Measurements from ENCODE around the gene ARHGEF38.

ARHGEF38 gene

DNA sequence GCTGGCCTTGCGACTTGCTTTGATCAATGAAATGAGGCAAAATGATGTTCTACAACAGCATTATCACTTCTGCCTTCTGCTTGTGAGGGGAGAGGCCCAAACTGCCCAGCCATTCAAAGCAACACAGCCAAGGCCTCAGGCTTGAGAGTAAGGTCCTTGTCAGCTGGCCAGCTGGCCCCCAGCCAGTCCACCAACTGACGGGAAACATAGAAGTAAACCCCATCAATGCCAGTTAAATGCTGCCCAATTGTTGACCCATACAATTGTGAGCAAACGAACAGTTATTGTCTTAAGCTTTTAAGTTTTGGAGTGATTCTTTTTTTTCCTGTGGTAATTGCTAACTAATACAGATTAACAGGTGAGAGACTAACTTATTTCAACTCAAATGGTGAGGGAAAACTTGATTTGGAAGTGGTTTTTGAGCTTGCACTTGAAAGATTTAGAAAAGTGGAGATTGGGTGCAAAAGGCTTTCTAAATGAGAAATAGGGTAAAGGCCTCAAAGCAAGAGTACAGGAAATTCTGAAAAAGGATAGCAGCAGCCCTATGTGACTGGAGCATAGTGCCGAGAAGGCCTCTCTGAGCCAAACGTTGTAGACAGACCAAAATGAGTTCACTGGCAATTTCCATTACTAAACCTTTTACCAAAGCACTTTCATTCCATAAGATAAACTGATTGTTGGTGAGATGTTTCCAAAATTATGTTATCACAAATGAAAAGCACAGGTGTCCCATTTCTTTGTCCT, 66.9 kb downstream of the ARHGEF38 start:
- DNase-seq: peak in 2 of 3 experiments; percentile 32 to 74

DNA sequence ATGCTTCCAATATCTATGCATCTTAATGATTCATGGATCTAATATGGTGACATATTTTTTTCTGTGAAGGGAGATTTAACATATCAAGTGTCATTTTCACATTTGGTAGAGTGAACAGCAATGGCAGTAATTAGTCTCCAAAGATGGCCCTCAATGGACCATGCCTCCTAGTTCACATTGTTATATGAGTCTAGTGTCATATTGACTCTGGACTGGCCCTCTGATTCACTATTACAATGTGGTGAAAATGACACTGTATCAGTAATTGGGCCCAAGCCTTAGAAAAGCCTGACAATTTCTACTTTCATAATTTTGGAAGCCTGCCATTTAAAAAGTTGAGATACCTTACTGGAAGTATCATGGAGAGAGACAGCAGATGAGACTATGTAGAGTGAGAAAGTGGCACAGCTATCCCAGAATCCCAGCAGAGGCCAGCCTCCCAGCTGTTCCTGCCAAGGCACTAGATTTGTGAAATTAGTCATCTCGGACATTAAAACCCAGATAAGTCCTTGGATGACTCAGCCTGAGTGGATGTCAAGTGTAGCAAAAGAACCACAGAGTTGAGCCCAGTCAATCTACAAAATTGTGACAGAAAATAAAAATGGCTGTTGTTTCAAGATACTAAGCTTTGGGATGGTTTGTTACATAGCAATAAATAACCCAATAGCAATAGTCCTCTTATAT, 68.4 kb downstream of the ARHGEF38 start:
- no peak for DNase-seq

DNA sequence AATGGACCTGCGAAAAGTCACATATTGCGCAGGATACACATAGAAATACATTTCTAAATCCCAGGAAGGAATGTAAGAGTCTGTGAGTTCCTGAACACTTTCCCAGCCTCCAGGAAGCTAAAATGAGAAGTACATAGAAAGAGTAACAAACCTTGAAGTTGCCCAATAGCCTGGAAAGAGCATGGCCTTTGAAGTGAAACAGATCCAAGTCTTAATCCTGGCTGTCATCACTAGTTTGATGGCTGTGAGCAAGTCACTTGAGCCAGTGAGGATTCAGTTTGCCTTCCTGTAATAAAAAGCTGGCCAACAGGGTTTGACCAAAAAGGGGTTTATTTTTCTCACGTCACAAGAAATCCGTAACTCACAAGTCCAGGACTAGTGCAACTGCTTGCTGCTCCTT, 69.8 kb downstream of the ARHGEF38 start:
- DNase-seq: no peak

DNA sequence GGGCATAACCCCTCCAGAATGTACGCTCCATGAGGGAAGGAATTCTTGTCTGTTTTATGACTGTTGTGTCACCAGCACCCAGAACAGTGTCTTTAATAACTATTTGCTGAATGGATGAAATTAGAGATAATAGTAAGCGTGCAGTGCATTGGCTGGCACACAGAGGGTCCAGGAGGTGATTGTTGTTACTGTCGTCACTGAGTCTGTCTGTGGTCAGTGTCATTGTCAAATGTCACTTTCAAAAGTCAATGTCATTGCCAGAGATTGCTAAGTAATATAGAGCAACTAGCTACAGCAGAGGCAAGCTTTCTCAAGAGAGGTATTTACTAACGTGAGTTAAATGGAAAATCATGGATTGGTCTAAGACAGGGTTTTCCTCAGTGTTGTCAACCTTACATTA, 70.7 kb downstream of the ARHGEF38 start:
- DNase-seq: no peak

DNA sequence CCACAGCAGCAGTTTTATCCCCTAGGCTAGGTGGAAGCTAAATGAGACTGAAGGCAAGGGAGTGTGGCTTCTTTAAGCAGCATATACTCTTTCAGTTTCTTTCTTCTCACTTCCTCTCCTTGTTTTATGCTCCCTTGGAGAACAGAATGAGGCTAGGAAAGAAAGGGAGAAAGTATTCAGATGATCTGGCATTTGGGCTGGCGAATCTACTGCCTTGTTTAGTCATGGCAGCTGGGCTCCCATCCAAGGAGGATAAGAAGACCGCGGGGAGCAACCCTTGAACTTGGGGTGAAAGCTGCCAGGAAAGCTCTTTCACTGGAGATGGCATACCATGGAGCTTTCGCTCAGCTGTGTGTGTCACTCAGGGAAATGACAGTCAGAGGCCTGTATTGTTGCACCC, 72.1 kb downstream of the ARHGEF38 start:
- no peak for DNase-seq

DNA sequence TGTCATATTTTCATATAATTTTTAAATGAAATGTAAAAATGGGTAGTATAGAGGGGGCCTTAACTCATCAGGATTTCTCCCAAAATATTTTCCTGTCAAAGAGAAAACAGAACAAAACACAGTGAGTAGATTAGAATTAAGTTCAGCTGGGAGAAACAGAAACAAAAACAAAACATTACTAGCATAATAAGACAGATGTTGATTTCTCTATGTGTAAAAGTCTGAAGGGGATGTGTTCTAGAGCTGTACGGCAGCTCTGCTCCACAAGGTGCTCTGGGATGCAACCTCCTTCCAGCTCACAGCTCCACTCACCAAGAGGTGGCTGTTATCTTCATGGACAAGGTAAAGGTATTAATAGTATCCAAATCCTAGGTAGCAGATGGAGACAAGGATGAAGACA, 72.8 kb downstream of the ARHGEF38 start:
- DNase-seq: no peak

DNA sequence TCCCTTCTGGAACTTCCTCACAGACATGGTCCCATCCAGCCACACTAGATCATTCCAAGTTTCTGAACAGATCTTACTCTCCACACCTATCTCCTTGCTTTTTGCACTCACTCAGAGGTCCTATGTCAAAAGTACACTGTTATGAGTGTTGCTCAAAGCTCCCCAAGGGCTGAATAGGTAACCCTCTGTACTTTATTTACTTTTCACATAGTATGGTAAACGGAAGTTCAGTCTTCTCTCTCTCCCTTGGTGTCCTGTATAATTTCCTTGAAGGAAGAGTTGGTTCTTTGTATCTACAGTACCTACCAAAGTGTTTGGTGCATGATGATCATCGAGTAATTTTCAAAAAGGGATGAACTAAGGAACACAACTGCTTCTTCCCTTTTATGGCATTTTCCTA, 74.4 kb downstream of the ARHGEF38 start:
- no peak for DNase-seq

DNA sequence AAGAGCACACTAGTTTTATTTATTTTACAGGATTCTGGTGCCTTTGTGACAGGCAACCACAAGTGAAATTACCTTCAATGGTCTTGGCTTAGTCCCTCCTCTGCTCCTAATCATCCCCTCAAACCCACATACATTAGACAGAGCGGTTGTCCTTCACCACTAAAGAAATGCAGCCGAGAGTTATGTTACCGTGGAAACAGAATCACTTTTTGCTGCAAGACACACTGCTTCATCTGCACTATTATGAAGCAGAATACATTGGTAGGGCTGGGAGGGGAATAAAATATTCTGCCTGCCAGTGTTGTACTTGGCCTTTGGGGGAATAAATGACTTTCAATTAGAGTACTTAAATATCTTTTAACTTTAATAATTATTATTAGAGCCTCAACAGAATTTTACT, 75.2 kb downstream of the ARHGEF38 start:
- peak in 1 of 3 experiments; percentile 3 for DNase-seq

DNA sequence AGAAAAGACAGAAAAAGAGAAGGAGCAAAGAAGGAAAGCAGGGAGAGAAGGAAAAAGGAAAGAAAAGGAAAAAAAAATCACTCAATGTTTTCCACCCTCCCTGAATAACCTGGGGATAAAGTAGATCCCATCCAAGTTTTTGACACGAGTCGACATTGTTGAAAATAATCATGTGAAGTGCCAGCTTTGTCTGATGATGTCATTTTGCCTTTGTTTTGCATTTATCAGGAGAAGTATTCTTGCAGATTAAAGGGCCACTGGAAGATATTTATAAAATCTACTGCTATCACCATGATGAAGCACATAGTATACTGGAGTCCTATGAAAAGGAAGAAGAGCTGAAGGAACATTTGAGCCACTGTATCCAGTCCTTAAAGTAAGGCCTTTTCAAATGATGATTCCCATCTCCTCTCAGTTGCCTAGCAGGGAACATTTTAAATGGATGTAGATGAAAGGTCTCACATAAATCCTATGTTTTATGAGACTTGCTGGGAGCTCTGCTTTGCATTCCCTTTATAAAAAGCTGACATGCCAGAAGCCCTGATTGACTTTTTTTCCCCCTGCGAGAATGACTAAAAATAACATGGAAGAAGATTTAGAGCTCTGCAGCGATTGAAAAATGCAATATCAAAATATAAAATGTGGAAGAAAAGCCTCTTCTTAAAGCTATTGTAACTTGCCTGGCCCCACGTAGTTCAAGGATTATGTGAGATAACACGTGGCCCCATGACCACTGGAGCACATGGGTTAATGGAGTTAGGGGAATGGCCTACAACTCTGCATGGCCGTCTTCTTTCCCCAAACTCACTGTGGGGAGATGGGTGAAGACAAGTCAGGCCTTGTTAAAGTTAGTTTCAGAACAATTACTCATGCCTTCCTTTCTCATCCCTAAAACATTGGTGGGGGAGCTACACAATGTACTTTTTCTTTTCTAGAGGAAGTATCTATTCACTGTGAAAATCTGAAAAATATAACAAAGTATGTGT, 78.5 kb downstream of the ARHGEF38 start:
- DNase-seq: peak in 1 of 3 experiments; percentile 17

DNA sequence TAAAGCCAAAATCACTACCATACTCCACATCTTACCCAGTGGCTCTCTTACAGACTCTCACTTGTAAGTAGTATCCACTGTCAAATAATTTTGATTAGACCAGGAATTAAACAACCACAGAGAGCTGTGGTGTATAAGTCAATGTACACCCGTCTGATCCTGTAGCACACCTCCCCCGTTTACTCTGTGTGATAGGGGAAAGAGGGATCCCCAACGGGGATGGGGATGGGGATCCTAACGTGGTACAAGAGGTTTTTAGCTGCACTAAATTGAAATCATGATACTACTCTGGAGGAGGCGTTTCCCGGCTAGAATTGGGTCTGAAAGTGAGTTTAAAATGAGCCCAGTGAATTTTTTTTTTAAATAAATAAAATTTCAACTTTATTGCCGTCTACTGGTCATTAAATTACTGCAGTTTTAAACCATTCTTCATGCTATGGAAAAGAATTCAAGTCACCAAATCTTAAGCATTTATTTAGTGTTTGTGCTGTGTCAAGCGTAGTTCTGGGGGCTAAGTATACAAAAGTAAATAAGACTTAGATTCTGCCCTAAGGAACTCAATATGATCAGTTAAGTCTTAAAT, 79.5 kb downstream of the ARHGEF38 start:
- DNase-seq: peak in 1 of 3 experiments; percentile 3

DNA sequence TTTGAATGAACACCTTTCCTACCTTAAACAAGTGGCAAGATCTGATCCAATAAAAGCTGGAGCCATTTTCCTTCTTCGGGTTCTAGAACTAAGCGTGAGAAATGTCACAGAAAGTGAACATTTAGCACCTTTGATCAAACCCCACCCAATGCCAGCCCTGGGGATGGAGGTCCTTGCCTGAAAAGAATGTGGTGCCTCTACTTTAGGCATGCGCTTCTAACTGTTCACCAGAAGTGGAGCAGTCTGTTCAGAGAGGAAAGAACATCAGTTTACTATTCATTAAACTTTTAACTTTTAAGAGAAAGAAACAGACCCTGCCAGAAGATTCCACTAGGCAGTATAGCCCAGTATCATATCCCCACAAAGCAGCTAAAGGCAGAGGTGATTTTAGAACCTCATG, 80.2 kb downstream of the ARHGEF38 start:
- no peak for DNase-seq

DNA sequence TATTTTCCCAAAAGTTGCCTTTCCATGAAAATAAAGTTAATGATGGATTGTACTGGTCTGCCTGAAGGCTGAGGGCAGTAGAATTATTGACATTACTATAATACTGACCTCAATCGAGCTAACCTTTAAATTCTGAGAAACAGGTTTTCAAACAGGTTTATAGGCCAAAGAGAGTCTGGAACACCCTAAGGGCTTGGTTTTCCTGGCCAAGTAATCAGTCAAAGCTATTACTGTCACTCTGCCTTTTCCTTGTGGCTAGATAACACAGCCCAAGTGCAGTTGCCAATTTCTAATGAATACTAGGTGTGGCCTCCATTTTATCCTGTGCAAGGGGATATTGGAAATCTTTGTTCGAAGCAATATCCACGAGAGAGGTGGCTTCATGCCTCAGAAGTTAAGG, 80.8 kb downstream of the ARHGEF38 start:
- peak in 1 of 3 experiments; percentile 62 for DNase-seq

DNA sequence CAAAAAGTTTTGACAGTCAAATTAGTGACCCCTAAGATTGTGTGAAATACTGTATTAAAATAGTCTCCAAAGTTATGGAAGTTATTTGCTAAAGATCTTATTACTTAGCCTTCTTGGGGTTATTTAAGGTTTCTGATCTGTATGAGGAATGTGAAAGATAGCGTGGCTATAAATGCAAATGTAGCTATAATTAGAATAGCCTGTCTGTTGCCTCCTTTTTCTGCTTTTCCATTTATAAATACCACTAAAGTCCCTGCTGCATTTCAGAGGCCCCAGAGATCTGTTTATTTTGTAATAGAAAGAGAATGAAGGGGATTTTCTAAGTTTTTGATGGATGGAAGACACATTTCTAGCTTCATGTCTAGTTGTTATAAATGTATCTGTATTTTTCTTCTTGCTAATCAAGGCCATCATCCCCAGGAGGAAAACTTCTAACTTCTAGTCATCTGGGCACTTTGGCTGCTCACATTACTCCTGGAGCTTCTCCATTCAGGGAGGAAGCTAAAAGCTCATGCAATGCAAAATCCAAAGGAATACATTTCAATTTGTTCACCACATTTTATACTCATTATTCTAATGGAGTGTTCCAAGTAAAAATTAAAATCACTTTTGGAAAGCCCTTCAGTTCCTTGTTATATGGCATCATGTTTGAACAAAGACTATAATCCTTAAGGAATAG, 82.1 kb downstream of the ARHGEF38 start:
- DNase-seq: no peak

DNA sequence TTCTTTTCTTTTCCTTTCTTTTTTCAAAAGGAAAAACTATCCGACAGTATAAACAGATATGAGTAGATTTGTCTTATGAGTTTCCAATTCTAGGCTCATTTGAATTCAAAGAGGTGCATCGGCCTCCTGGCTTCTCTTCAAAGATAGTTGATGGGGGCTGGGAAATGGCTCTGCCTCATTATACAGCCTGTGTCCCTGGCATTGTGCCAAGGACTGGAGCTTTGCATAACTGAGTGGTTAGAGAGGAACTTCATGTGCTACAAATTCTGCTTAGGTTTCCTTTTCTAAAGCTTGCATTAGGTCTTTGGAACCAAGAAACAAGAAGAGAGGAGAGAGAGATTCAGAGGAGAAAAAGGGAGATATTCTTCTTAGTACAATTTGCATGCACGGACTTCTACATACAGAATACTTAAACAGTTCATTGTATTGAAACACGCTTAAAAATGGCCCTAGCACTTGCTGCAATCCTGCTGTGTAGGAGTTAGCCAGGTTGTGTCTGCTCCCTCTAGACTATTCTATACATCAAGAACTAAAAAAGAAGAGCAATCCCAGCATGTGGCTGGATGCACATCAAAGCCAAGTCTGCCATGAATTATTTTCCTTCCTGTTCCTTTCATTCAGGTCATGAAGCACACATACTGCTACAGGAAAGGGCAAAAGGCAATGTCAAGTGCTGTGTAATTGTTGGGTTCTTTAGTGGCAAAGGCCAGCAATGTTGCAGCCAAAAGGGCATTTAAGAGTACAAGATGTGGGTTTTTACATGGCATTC, 85.2 kb downstream of the ARHGEF38 start:
- DNase-seq: peak; percentile 29 to 82 (median 78)

DNA sequence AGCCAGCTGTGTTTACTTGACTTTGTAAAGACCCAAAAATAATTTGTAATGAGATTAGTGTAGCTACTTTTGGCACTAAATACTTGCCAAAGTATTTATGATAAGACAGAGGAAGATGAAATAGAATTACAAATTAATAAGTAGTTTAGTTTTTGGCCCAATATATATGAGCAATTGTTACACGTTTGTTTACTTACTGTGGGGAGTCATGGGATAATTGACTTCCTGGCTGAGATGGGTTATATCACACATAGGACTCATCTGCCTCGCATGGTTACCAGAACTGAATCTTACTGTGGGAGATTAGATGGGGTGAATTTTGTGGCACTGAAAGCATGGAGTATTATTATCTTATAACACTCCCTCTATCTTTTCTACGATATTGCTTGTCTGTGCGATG, 89.4 kb downstream of the ARHGEF38 start:
- DNase-seq: peak in 1 of 3 experiments; percentile 32

DNA sequence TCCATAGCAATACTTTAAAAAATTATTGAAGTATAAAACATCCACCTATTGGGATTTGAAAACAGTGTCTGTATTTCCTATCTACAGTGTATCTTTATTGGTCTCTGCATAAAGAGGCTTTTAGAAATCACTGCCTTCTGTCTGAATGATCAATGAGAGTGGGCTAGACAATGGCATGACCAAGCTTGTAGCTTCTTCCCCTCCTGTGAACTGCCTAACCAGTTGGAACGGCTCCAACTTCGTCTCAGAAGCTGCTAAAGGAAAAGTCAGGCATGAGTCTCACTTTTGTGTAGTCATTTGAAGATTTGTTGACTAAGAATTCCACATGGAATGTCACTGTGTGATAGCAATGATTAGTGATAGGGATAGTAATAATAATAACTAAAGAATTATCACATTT, 91.8 kb downstream of the ARHGEF38 start:
- DNase-seq: peak in 1 of 3 experiments; percentile 7

DNA sequence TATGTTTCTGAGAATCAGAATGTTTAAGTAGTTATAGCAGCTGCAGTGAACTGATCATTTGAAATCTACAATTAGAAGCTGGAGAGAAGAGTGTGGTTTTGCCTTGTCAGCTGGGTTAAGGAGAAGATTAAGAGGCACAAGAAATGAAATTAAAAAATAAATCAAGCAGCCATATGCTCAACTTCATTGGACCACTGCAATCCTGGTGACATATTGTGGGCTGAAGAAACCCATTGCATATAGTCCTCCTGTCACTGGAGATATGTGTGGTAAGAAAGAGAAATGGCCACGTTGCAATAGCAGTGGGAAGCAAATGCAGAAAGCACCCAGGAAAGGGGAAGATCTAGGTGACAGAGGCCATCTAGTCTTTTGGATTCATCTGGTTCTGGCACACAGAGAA, 93.0 kb downstream of the ARHGEF38 start:
- no peak for DNase-seq

DNA sequence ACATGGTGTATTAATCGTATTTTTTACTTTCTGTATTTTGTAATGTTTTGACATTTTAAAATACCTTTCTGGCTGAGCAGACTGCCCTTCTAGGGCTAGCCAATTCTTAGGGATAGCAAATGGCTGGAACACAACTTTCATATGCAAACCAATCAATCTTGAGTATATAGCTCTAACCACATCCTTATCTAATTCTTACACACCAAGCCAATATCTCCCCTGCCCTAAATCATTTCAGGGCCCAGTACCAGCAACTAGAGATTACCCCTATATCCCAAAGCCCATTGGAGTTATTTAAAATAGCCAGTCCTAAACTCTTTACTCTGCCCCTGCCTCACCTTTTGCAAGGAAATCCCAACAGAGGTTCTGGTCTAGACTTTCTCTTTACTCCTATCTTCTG, 97.8 kb downstream of the ARHGEF38 start:
- DNase-seq: no peak

DNA sequence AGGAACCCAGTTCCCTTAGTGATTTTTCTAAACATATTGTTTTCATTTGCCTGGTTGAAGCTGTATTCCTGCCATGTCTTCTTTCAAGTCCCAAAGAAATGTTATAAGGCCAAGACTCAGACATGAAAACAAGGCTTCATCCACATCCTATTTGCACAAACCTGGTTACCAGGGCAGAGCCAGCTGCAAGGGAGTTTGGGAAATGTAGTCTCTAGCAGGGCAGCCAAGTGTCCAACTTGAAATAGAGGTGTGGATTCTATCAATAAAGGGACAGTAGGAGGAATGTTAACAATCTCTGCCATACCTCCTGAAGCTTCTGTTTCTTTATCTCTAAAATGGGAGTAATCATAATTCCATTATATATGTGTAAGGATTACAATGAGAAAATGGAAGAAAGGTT, 99.5 kb downstream of the ARHGEF38 start:
- no peak for DNase-seq

DNA sequence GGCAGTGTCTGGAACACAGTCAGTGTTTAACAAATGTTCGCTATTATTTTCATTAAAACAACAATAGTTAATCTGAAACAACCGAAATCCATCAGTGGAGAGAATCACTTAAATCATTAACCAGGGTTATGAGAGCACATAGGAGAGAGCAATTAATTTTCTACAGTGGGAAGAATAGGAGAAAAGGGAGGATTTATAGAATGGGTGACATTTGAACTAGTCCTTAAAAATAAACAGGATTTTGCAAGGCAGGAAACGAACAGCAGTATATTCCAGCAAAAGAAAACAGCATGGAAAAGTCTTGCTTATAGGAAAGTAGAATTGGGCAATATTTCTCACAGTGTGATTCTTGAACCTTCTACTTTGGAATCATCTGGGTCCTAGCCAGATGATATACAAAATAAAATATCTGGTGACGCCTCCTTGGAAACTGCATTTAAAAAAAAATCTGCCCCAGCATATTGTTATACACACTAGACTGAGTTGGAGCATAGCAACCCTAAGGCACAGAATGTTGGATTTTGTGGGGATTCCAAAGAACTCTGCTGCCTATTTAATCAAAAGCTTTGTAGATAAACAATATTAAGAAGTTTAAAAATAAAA, 100.0 kb downstream of the ARHGEF38 start:
- no peak for DNase-seq

DNA sequence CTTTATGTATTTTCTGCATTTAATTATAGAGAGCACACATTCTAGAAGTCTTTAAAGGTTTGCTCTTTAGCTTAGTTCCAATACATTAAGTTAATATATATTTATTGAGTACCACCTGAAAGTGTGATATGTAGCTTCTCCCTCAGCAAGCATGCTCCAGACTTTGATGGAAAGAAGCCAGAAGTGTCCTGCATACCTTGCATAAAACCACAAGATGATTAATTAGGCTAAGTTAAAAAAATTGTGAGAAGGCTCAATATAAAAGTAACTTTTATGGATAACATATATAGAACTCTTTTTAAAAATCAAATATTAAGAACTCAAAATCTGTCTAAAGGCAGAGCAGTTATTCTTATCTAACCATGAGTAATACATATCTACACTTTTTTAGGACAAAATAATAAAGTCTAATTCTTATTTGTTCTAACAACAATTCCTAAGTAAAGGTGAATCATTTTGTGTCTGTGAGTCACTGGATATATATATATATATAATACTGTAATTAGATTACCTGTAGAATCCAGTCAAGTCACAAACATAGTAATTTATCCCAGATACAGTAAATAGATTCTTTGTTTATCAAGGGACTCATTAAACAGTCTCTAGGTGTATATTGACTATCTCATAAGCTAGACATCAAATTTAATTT, 104.8 kb downstream of the ARHGEF38 start:
- no peak for DNase-seq
